Measurements from ENCODE around the gene PEPD.

Gene PEPD

GRCh38 chr19:33340991-33341390, 180.6 kb downstream of the PEPD start:
- Histone ChIP-seq H3K27me3 (ENCODE audit: insufficient read depth, poor library complexity, severe bottlenecking) (no peaks in the 10 kb centered on the region), H3K4me3 (replicated peaks; ENCODE audit: insufficient read depth, low read length) (no peak overlapping the region), H3K27ac (replicated peaks) (no peak overlapping the region)
- DNase-seq (ENCODE audit: low read depth in 1 of 2, low spot score in 1 of 2): no peak
- TF ChIP-seq GABPA (IDR thresholded peaks at IDR 0.05; ENCODE audit: low read depth) (no peak), POLR2AphosphoS5 (IDR thresholded peaks at IDR 0.05; ENCODE audit: low read depth) (no peak), CTCF (IDR thresholded peaks at IDR 0.05; ENCODE audit: insufficient read depth, low read length) (no peak), REST (IDR thresholded peaks at IDR 0.05; ENCODE audit: insufficient replicate concordance, low read depth) (no peak), SPI1 (IDR thresholded peaks at IDR 0.05; ENCODE audit: borderline replicate concordance, low read depth) (no peak)

- H3K4me3 ChIP-seq (replicated peaks; ENCODE audit: insufficient read depth, low read length): no peak overlapping the region
- TF ChIP-seq SPI1 (IDR thresholded peaks at IDR 0.05; ENCODE audit: borderline replicate concordance, low read depth): no peak
- no peak for TF ChIP-seq REST (IDR thresholded peaks at IDR 0.05; ENCODE audit: insufficient replicate concordance, low read depth)
- TF ChIP-seq CTCF (IDR thresholded peaks at IDR 0.05; ENCODE audit: insufficient read depth, low read length): no peak
- TF ChIP-seq POLR2AphosphoS5 (IDR thresholded peaks at IDR 0.05; ENCODE audit: low read depth): no peak
- no peak for TF ChIP-seq GABPA (IDR thresholded peaks at IDR 0.05; ENCODE audit: low read depth)
- no peak for DNase-seq (ENCODE audit: low read depth in 1 of 2, low spot score in 1 of 2)
- H3K27ac ChIP-seq (replicated peaks): no peak overlapping the region
- no peaks in the 10 kb centered on the region for H3K27me3 ChIP-seq (ENCODE audit: insufficient read depth, poor library complexity, severe bottlenecking)
These were observed 182.3 kb downstream of the PEPD start for GRCh38 chr19:33339016-33339984.

Data from HL-60 (cell line).